HepG2 (cell line): ENCODE data around the gene WDR18. TPM values are rescaled to one million over a fixed set of nuclear protein-coding genes. Genes with fewer than 3 reads are reported as not detected.

Experiments
- ARHGAP35 ChIP-seq: sonication (generic); formaldehyde crosslinking; IDR thresholded peaks from 2 replicates; pipeline ENCODE4 v1.9.0; 2022; ENCODE audit warnings: mild to moderate bottlenecking, inconsistent platforms, moderate library complexity, missing genetic modification reagents, borderline replicate concordance
- BCL6 ChIP-seq: IDR thresholded peaks from 2 replicates; pipeline ENCODE4 v1.6.1; 2016; ENCODE audit warnings: missing genetic modification reagents, missing compliant biosample characterization
- CEBPG ChIP-seq: IDR thresholded peaks from 2 replicates; pipeline ENCODE4 v1.6.1; 2016
- DR1 ChIP-seq: sonication (generic); formaldehyde crosslinking; IDR thresholded peaks from 2 replicates; pipeline ENCODE4 v1.8.0; 2021; ENCODE audit warnings: mild to moderate bottlenecking, missing genetic modification reagents, inconsistent platforms
- ELF3 ChIP-seq: IDR thresholded peaks from 2 replicates; pipeline ENCODE4 v1.6.1; 2016; ENCODE audit warnings: missing genetic modification reagents, missing compliant biosample characterization
- HOXD1 ChIP-seq: sonication (generic); formaldehyde crosslinking; IDR thresholded peaks from 2 replicates; pipeline ENCODE4 v1.5.0; 2020; ENCODE audit warnings: missing genetic modification reagents
- ISL2 ChIP-seq: sonication (generic); formaldehyde crosslinking; IDR thresholded peaks from 2 replicates; pipeline ENCODE4 v1.5.0; 2020; ENCODE audit warnings: missing genetic modification reagents
- JARID2 ChIP-seq: sonication (generic); formaldehyde crosslinking; IDR thresholded peaks from 2 replicates; pipeline ENCODE4 v1.8.1; 2023; ENCODE audit warnings: missing genetic modification reagents, inconsistent platforms; ENCODE audit not compliant: insufficient replicate concordance
- KDM5B ChIP-seq: sonication (generic); formaldehyde crosslinking; IDR thresholded peaks from 2 replicates; pipeline ENCODE4 v1.4.0; 2020; ENCODE audit warnings: missing genetic modification reagents, mild to moderate bottlenecking, borderline replicate concordance
- MIXL1 ChIP-seq: IDR thresholded peaks from 2 replicates; pipeline ENCODE4 v1.6.1; 2016
- NR3C1 ChIP-seq: sonication (generic); formaldehyde crosslinking; IDR thresholded peaks from 2 replicates; pipeline ENCODE4 v1.4.0; 2020; ENCODE audit warnings: missing genetic modification reagents
- RELA ChIP-seq: sonication (generic); formaldehyde crosslinking; IDR thresholded peaks from 2 replicates; pipeline ENCODE4 v1.4.0; 2020; ENCODE audit warnings: missing genetic modification reagents
- RXRA ChIP-seq: sonication (generic); formaldehyde crosslinking; IDR thresholded peaks from 2 replicates; pipeline ENCODE4 v1.5.1; 2020; ENCODE audit warnings: missing genetic modification reagents
- ZBTB21 ChIP-seq: sonication (generic); formaldehyde crosslinking; IDR thresholded peaks from 2 replicates; pipeline ENCODE4 v1.4.0; 2020; ENCODE audit warnings: missing genetic modification reagents
- ZFAT ChIP-seq: sonication (generic); formaldehyde crosslinking; conservative IDR thresholded peaks from 2 replicates; pipeline ENCODE4 v1.8.1; 2023; ENCODE audit warnings: missing genetic modification reagents, inconsistent platforms
- ZFP36L2 ChIP-seq: sonication (generic); formaldehyde crosslinking; IDR thresholded peaks from 2 replicates; pipeline ENCODE4 v1.4.0; 2020; ENCODE audit warnings: missing genetic modification reagents
- ZNF180 ChIP-seq: sonication (generic); formaldehyde crosslinking; IDR thresholded peaks from 2 replicates; pipeline ENCODE4 v1.4.0; 2020; ENCODE audit warnings: low read depth, missing genetic modification reagents, borderline replicate concordance
- ZNF292 ChIP-seq: sonication (generic); formaldehyde crosslinking; IDR thresholded peaks from 2 replicates; pipeline ENCODE4 v1.8.1; 2022; ENCODE audit warnings: mild to moderate bottlenecking, low read depth, missing genetic modification reagents, borderline replicate concordance
- ZNF607 ChIP-seq: sonication (generic); formaldehyde crosslinking; IDR thresholded peaks from 2 replicates; pipeline ENCODE4 v1.5.1; 2020; ENCODE audit warnings: missing genetic modification reagents, mild to moderate bottlenecking, borderline replicate concordance
- ZNF724P ChIP-seq: sonication (generic); formaldehyde crosslinking; IDR thresholded peaks from 2 replicates; pipeline ENCODE4 v1.8.0; 2022; ENCODE audit warnings: missing genetic modification reagents, borderline replicate concordance
- ZSCAN25 ChIP-seq: sonication (generic); formaldehyde crosslinking; IDR thresholded peaks from 2 replicates; pipeline ENCODE4 v1.8.0; 2022; ENCODE audit warnings: mild to moderate bottlenecking, missing genetic modification reagents
- ZSCAN31 ChIP-seq: sonication (generic); formaldehyde crosslinking; IDR thresholded peaks from 2 replicates; pipeline ENCODE4 v1.5.0; 2020; ENCODE audit warnings: low read depth, mild to moderate bottlenecking, missing genetic modification reagents
- polyA plus RNA-seq, 8 experiments: library from polyadenylated mRNA; depleted of rRNA in 3 of 8; stranded (reverse) in 7 of 8; unstranded in 1 of 8; fragments of >200 nt; fragmentation: Illumina TruSeq in 4 of 8; extraction: Trizol in 4 of 8; gene quantifications; 2 replicates each; pipeline versions ENCODE4 v1.2.1 to v1.2.3, GENCODE V29; 2011 to 2016; ENCODE audit warnings: low read depth in 4 of 8, missing spikeins in 1 of 8, mixed read lengths in 1 of 8; ENCODE audit not compliant: insufficient read depth in 1 of 8
- total RNA-seq, 5 experiments: library from RNA; depleted of rRNA; stranded (reverse); fragments of >200 nt; fragmentation: Illumina TruSeq; extraction: Trizol; gene quantifications; 2 replicates each; pipeline ENCODE4 v1.2.3, GENCODE V29; 2016; ENCODE audit warnings: low read depth in 1 of 5
- TF ChIP-seq, protein P1 (sequence below): sonication (generic); formaldehyde crosslinking; IDR thresholded peaks from 2 replicates; pipeline ENCODE4 v1.4.0; 2020; ENCODE audit warnings: missing genetic modification reagents, borderline replicate concordance
- TF ChIP-seq, protein P2 (sequence below): sonication (generic); formaldehyde crosslinking; IDR thresholded peaks from 2 replicates; pipeline ENCODE4 v1.4.0; 2020; ENCODE audit warnings: missing genetic modification reagents
- TF ChIP-seq, protein P3 (sequence below): IDR thresholded peaks from 2 replicates; pipeline ENCODE4 v1.6.1; 2016; ENCODE audit warnings: missing compliant biosample characterization, missing genetic modification reagents, borderline replicate concordance
- TF ChIP-seq, protein P4 (sequence below): sonication (generic); formaldehyde crosslinking; IDR thresholded peaks from 2 replicates; pipeline ENCODE4 v1.5.0; 2020; ENCODE audit warnings: missing genetic modification reagents

Gene WDR18
- total and polyA plus RNA-seq, 2 of the 13 experiments (the other 11 are each of a cell fraction or from before 2014, with no cell fraction given), result 36.4 to 47.6 TPM

DNA sequence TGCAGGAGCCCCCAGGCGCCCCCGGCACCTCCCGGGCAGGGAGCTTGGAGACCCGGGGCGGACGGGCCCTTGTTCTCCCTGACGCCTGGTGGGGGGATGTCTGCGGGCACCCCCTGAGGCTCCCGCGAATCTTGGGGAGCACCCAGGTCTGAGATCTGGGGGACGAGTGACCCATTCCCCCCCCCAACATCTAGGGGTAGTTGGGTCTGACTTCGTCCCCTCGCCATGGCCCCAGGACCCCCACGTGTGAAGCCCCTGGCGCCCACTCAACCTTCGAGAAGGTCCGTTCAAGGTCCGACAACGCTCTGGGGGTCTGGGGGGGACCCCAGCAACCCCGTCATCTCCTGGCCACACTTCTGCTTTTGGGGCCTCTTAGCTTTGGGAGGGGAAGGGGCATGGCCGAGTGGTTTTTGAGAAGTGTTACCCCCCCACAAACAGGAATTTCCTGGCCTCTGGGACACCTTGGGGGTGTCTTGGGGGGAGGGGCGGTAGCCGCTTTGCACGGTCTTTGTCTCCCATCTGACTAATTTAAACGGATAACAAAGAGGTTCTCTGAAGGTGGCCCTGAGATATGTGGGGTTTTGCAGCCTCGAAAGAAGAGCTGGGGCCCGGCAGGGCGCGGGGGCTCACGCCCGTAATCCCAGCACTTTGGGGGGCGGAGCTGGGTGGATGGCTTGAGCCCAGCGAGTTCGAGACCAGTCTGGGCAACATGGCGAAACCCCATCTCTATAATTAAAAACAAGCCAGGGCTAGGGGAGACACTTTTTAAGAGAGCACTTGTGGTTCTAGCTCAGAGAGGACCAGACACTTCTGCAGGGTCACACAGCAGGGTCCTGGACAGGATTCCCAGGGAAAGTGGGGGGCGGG lies 42.9 kb downstream of the WDR18 start (continued):
- TF ChIP-seq ZFAT (CRISPR knock-in tag), result no peak
- TF ChIP-seq, protein P1, sequence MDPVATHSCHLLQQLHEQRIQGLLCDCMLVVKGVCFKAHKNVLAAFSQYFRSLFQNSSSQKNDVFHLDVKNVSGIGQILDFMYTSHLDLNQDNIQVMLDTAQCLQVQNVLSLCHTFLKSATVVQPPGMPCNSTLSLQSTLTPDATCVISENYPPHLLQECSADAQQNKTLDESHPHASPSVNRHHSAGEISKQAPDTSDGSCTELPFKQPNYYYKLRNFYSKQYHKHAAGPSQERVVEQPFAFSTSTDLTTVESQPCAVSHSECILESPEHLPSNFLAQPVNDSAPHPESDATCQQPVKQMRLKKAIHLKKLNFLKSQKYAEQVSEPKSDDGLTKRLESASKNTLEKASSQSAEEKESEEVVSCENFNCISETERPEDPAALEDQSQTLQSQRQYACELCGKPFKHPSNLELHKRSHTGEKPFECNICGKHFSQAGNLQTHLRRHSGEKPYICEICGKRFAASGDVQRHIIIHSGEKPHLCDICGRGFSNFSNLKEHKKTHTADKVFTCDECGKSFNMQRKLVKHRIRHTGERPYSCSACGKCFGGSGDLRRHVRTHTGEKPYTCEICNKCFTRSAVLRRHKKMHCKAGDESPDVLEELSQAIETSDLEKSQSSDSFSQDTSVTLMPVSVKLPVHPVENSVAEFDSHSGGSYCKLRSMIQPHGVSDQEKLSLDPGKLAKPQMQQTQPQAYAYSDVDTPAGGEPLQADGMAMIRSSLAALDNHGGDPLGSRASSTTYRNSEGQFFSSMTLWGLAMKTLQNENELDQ (CRISPR knock-in tag), result no peak
- no peak for TF ChIP-seq RELA (CRISPR knock-in tag)
- no peak for TF ChIP-seq ZNF724P (CRISPR knock-in tag)
- TF ChIP-seq ZSCAN25, result no peak; the same call in 1 of the 2 replicates
- no peak for TF ChIP-seq CEBPG (CRISPR knock-in tag)
- no peak for TF ChIP-seq MIXL1 (CRISPR knock-in tag)
- TF ChIP-seq NR3C1 (CRISPR knock-in tag), result no peak
- TF ChIP-seq ZSCAN31 (CRISPR knock-in tag), result 0 out of 2 replicates have a peak, but pooled peaks have one; percentile 18
- 0 out of 2 replicates have a peak, but pooled peaks have one; percentile 9 for TF ChIP-seq RXRA (CRISPR knock-in tag)
- TF ChIP-seq, protein P2, sequence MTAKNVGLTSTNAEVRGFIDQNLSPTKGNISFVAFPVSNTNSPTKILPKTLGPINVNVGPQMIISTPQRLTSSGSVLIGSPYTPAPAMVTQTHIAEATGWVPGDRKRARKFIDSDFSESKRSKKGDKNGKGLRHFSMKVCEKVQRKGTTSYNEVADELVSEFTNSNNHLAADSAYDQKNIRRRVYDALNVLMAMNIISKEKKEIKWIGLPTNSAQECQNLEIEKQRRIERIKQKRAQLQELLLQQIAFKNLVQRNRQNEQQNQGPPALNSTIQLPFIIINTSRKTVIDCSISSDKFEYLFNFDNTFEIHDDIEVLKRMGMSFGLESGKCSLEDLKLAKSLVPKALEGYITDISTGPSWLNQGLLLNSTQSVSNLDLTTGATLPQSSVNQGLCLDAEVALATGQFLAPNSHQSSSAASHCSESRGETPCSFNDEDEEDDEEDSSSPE (CRISPR knock-in tag), result no peak
- 0 out of 2 replicates have a peak, but pooled peaks have one; percentile 29 for TF ChIP-seq HOXD1
- TF ChIP-seq ISL2, result peak; percentile 40; the same call in 1 of the 2 replicates
- TF ChIP-seq ZBTB21 (CRISPR knock-in tag), result no peak
- TF ChIP-seq, protein P3, sequence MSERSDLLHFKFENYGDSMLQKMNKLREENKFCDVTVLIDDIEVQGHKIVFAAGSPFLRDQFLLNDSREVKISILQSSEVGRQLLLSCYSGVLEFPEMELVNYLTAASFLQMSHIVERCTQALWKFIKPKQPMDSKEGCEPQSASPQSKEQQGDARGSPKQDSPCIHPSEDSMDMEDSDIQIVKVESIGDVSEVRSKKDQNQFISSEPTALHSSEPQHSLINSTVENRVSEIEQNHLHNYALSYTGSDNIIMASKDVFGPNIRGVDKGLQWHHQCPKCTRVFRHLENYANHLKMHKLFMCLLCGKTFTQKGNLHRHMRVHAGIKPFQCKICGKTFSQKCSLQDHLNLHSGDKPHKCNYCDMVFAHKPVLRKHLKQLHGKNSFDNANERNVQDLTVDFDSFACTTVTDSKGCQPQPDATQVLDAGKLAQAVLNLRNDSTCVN (CRISPR knock-in tag), result no peak
- TF ChIP-seq, protein P4, sequence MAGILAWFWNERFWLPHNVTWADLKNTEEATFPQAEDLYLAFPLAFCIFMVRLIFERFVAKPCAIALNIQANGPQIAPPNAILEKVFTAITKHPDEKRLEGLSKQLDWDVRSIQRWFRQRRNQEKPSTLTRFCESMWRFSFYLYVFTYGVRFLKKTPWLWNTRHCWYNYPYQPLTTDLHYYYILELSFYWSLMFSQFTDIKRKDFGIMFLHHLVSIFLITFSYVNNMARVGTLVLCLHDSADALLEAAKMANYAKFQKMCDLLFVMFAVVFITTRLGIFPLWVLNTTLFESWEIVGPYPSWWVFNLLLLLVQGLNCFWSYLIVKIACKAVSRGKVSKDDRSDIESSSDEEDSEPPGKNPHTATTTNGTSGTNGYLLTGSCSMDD (CRISPR knock-in tag), result no peak
- TF ChIP-seq BCL6, result no peak
- no peak for TF ChIP-seq ZNF607
- TF ChIP-seq DR1, result no peak
- no peak for TF ChIP-seq ARHGAP35 (CRISPR knock-in tag)
- no peak for TF ChIP-seq JARID2 (CRISPR knock-in tag)
- no peak for TF ChIP-seq KDM5B (CRISPR knock-in tag)
- no peak for TF ChIP-seq ELF3 (CRISPR knock-in tag)
- no peak for TF ChIP-seq ZNF292
- no peak for TF ChIP-seq ZNF180
- TF ChIP-seq ZFP36L2 (CRISPR knock-in tag), result no peak
